GM23338 (cell line): ENCODE results near the gene GAS6. TPM values are rescaled to one million over a fixed set of nuclear protein-coding genes. Genes with fewer than 3 reads are reported as not detected.
A peak's percentile ranks its signal among the peaks of the same experiment; 100 is the strongest.

ENCODE experiments used
- ATAC-seq: fragments of 200-7000 bp; cut with Tn5 transposase; 3 replicates; pipeline ENCODE4 v1.9.1; 2020
- DNase-seq: peaks from one replicate; pipeline ENCODE4 v3.0.0-alpha.2; 2015; ENCODE audit warnings: low spot score
- H2AFZ ChIP-seq: fragments of 200-600 bp; sonication (generic); 2 replicates; pipeline ENCODE4 v1.8.0; 2016; ENCODE audit warnings: antibody characterized with exemption, mild to moderate bottlenecking, moderate library complexity
- H3F3A ChIP-seq: fragments of 200-600 bp; sonication (generic); replicated peaks from 2 replicates; pipeline ENCODE4 v1.8.0; 2017; ENCODE audit warnings: antibody characterized with exemption, mixed run types, low read depth
- H3K27ac ChIP-seq: fragments of 200-600 bp; sonication (generic); 2 replicates; pipeline ENCODE4 v1.6.1; 2016; ENCODE audit warnings: low read depth
- H3K27me3 ChIP-seq: fragments of 200-600 bp; sonication (generic); 2 replicates; pipeline ENCODE4 v1.8.0; 2016; ENCODE audit warnings: mild to moderate bottlenecking, mixed run types, moderate library complexity; ENCODE audit not compliant: insufficient read depth
- H3K36me3 ChIP-seq: fragments of 200-600 bp; sonication (generic); 2 replicates; pipeline ENCODE4 v1.8.0; 2016; ENCODE audit warnings: mild to moderate bottlenecking; ENCODE audit not compliant: insufficient read depth
- H3K4me1 ChIP-seq: fragments of 200-600 bp; sonication (generic); 2 replicates; pipeline ENCODE4 v1.8.0; 2016; ENCODE audit warnings: mild to moderate bottlenecking, moderate library complexity; ENCODE audit not compliant: insufficient read depth
- H3K4me2 ChIP-seq: fragments of 200-600 bp; sonication (generic); 2 replicates; pipeline ENCODE4 v1.7.1; 2017; ENCODE audit warnings: mixed run types
- H3K4me3 ChIP-seq: fragments of 200-600 bp; sonication (generic); 2 replicates; pipeline ENCODE4 v1.6.1; 2016; ENCODE audit warnings: mixed run types
- H3K79me2 ChIP-seq: fragments of 200-600 bp; sonication (generic); replicated peaks from 2 replicates; pipeline ENCODE4 v1.8.0; 2017; ENCODE audit warnings: mild to moderate bottlenecking; ENCODE audit not compliant: insufficient read depth
- H3K9me2 ChIP-seq: fragments of 200-600 bp; sonication (generic); 2 replicates; pipeline ENCODE4 v1.8.0; 2017; ENCODE audit not compliant: insufficient read depth
- H4K20me1 ChIP-seq: fragments of 200-600 bp; sonication (generic); replicated peaks from 2 replicates; pipeline ENCODE4 v1.8.0; 2017; ENCODE audit warnings: mild to moderate bottlenecking; ENCODE audit not compliant: insufficient read depth
- H3K27ac Mint-ChIP-seq: 2 replicates; pipeline ENCODE4 v1.8.0; 2020; ENCODE audit warnings: inconsistent platforms, mild to moderate bottlenecking, moderate library complexity, mixed read lengths
- H3K27me3 Mint-ChIP-seq: 3 replicates; pipeline ENCODE4 v1.8.0; 2022; ENCODE audit warnings: low read depth, mild to moderate bottlenecking, moderate library complexity, mixed read lengths, inconsistent platforms; ENCODE audit not compliant: insufficient read depth, poor library complexity
- H3K36me3 Mint-ChIP-seq: 3 replicates; pipeline ENCODE4 v1.8.0; 2021; ENCODE audit warnings: low read depth, mild to moderate bottlenecking, inconsistent platforms, moderate library complexity, mixed read lengths
- H3K4me1 Mint-ChIP-seq: 3 replicates; pipeline ENCODE4 v1.8.0; 2020; ENCODE audit warnings: mild to moderate bottlenecking, inconsistent platforms, mixed read lengths
- H3K4me3 Mint-ChIP-seq: 3 replicates; pipeline ENCODE4 v1.8.0; 2021; ENCODE audit warnings: moderate library complexity, mild to moderate bottlenecking, inconsistent platforms, mixed read lengths
- H3K9me3 Mint-ChIP-seq: 3 replicates; pipeline ENCODE4 v1.8.0; 2020; ENCODE audit warnings: moderate library complexity, mild to moderate bottlenecking, inconsistent platforms, mixed read lengths
- EZH2phosphoT487 ChIP-seq: fragments of 200-600 bp; sonication (generic); IDR thresholded peaks from one replicate; pipeline ENCODE4 v1.8.1; 2018; ENCODE audit warnings: antibody characterized with exemption; ENCODE audit not compliant: unreplicated experiment
- polyA plus RNA-seq: library from polyadenylated mRNA; unstranded; fragments of >200 nt; fragmentation: Nextera tagmentation; extraction: Ambion mirVana; gene quantifications from 2 replicates; pipeline ENCODE4 v1.2.1, GENCODE V29; 2016
- total RNA-seq: library from RNA; depleted of rRNA; stranded (reverse); fragments of >200 nt; shearing (Covaris generic); gene quantifications from 2 replicates; pipeline ENCODE4 v1.2.3, GENCODE V29; 2014
- TF ChIP-seq, protein P1 (sequence below): IDR thresholded peaks from one replicate; pipeline ENCODE4 v1.6.1; 2018; ENCODE audit warnings: antibody characterized with exemption; ENCODE audit not compliant: unreplicated experiment
- TF ChIP-seq, protein P2 (sequence below), 2 experiments: fragments of 200-600 bp in 1 of 2; sonication (generic) in 1 of 2; conservative IDR thresholded peaks; 2 replicates each; pipeline versions ENCODE4 v1.5.1 to v1.6.1; 2016 to 2017; ENCODE audit warnings: antibody characterized with exemption in 2 of 2, low read depth in 2 of 2, mild to moderate bottlenecking in 2 of 2, moderate library complexity in 1 of 2
- TF ChIP-seq, protein P3 (sequence below): fragments of 250-450 bp; sonication (Bioruptor Pico); IDR thresholded peaks from 2 replicates; pipeline ENCODE4 v1.5.0; 2020; ENCODE audit warnings: mild to moderate bottlenecking, moderate library complexity

The GAS6 gene
- total and polyA plus RNA-seq, 2 experiments from 2014 or later: 7.9 to 21.2 TPM

DNA sequence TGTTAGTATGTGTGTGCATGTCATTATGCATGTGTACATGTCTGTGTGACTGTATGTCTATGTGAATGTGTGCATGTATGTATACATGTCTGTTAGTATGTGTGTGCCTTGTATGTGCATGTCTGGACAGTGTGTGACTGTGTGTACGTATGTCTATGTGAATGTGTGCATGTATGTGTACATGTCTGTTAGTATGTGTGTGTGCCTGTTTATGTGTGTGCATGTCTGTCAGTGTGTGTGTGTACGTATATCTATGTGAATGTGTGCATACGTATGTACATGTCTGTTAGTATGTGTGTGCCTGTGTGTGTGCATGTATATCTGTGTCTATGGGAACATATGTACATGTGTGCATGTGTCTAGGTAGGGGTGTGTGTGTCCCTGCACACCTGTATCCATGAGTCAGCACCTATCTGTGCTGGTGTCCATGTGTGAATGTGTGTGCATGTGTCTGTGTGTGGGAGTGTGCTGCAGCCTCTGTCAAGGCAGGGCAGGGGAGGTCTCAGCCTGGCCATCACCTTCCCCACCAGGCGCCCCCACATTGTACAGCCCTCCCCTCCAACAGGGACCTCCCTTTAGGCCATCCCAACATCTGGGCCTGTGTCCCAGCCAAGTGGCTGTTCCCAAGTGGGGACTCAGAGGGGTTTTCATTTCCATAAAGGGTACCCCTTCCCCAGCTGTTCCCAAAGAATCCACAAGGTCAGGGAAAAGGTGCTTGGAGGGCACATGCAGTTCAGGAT, 4.4 kb downstream of the GAS6 start (continued):
- TF ChIP-seq, protein P1, sequence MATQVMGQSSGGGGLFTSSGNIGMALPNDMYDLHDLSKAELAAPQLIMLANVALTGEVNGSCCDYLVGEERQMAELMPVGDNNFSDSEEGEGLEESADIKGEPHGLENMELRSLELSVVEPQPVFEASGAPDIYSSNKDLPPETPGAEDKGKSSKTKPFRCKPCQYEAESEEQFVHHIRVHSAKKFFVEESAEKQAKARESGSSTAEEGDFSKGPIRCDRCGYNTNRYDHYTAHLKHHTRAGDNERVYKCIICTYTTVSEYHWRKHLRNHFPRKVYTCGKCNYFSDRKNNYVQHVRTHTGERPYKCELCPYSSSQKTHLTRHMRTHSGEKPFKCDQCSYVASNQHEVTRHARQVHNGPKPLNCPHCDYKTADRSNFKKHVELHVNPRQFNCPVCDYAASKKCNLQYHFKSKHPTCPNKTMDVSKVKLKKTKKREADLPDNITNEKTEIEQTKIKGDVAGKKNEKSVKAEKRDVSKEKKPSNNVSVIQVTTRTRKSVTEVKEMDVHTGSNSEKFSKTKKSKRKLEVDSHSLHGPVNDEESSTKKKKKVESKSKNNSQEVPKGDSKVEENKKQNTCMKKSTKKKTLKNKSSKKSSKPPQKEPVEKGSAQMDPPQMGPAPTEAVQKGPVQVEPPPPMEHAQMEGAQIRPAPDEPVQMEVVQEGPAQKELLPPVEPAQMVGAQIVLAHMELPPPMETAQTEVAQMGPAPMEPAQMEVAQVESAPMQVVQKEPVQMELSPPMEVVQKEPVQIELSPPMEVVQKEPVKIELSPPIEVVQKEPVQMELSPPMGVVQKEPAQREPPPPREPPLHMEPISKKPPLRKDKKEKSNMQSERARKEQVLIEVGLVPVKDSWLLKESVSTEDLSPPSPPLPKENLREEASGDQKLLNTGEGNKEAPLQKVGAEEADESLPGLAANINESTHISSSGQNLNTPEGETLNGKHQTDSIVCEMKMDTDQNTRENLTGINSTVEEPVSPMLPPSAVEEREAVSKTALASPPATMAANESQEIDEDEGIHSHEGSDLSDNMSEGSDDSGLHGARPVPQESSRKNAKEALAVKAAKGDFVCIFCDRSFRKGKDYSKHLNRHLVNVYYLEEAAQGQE: no peak
- TF ChIP-seq EZH2phosphoT487: no peak
- TF ChIP-seq, protein P2, sequence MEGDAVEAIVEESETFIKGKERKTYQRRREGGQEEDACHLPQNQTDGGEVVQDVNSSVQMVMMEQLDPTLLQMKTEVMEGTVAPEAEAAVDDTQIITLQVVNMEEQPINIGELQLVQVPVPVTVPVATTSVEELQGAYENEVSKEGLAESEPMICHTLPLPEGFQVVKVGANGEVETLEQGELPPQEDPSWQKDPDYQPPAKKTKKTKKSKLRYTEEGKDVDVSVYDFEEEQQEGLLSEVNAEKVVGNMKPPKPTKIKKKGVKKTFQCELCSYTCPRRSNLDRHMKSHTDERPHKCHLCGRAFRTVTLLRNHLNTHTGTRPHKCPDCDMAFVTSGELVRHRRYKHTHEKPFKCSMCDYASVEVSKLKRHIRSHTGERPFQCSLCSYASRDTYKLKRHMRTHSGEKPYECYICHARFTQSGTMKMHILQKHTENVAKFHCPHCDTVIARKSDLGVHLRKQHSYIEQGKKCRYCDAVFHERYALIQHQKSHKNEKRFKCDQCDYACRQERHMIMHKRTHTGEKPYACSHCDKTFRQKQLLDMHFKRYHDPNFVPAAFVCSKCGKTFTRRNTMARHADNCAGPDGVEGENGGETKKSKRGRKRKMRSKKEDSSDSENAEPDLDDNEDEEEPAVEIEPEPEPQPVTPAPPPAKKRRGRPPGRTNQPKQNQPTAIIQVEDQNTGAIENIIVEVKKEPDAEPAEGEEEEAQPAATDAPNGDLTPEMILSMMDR (conservative IDR thresholded peaks at IDR 0.05; ENCODE audit: low read depth in 2 of 2): no peak

DNA sequence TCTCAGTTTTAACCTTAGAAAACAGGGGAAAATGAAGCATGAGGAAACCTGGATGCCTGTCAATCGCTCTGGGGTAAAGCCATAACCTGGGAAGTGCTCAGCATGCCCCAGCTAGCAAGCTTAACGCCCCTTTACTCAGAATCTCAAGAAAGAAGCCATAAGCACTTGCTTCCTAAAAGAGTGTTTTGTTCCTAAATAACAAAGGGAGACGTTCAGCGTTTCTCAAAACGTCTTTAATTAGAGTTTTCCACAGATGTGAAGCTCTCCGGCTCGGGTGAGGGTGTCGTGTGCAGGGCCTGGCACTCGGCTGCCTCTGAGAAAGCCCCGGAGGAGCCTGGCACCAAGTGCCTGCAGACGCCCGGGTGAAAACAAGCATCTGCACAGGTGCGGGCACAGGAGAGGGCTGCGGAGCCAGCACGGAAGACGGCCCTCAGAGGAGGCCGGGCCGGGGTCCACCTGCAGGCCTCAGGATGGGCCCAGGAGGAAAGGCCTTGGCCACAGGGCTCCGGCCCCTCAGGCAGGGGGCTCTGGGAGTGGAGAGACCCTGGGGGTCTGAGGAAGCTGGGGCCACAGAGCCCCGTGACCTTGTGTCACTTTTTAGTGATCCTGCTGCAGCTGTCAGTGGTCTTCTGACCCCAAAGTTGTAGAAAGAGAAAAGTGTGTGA, 6.2 kb downstream of the GAS6 start:
- no peaks in the 10 kb centered on the region for H4K20me1 ChIP-seq
- Mint-ChIP-seq H3K4me3 (no peak overlapping the region), H3K27me3 (peaks cover 37% of the 10 kb centered on the region), H3K9me3 (no peaks in the 10 kb centered on the region; the same call in 2 of the 3 replicates), H3K27ac (peak overlapping the region; percentile 85), H3K4me1 (peaks cover 74% of the 10 kb centered on the region), H3K36me3 (peaks cover 7% of the 10 kb centered on the region)
- peaks cover 4% of the 10 kb centered on the region for H3K27me3 ChIP-seq
- H3K27ac ChIP-seq: peak overlapping the region; percentile 63; the same call in 1 of the 2 replicates
- TF ChIP-seq, protein P3, sequence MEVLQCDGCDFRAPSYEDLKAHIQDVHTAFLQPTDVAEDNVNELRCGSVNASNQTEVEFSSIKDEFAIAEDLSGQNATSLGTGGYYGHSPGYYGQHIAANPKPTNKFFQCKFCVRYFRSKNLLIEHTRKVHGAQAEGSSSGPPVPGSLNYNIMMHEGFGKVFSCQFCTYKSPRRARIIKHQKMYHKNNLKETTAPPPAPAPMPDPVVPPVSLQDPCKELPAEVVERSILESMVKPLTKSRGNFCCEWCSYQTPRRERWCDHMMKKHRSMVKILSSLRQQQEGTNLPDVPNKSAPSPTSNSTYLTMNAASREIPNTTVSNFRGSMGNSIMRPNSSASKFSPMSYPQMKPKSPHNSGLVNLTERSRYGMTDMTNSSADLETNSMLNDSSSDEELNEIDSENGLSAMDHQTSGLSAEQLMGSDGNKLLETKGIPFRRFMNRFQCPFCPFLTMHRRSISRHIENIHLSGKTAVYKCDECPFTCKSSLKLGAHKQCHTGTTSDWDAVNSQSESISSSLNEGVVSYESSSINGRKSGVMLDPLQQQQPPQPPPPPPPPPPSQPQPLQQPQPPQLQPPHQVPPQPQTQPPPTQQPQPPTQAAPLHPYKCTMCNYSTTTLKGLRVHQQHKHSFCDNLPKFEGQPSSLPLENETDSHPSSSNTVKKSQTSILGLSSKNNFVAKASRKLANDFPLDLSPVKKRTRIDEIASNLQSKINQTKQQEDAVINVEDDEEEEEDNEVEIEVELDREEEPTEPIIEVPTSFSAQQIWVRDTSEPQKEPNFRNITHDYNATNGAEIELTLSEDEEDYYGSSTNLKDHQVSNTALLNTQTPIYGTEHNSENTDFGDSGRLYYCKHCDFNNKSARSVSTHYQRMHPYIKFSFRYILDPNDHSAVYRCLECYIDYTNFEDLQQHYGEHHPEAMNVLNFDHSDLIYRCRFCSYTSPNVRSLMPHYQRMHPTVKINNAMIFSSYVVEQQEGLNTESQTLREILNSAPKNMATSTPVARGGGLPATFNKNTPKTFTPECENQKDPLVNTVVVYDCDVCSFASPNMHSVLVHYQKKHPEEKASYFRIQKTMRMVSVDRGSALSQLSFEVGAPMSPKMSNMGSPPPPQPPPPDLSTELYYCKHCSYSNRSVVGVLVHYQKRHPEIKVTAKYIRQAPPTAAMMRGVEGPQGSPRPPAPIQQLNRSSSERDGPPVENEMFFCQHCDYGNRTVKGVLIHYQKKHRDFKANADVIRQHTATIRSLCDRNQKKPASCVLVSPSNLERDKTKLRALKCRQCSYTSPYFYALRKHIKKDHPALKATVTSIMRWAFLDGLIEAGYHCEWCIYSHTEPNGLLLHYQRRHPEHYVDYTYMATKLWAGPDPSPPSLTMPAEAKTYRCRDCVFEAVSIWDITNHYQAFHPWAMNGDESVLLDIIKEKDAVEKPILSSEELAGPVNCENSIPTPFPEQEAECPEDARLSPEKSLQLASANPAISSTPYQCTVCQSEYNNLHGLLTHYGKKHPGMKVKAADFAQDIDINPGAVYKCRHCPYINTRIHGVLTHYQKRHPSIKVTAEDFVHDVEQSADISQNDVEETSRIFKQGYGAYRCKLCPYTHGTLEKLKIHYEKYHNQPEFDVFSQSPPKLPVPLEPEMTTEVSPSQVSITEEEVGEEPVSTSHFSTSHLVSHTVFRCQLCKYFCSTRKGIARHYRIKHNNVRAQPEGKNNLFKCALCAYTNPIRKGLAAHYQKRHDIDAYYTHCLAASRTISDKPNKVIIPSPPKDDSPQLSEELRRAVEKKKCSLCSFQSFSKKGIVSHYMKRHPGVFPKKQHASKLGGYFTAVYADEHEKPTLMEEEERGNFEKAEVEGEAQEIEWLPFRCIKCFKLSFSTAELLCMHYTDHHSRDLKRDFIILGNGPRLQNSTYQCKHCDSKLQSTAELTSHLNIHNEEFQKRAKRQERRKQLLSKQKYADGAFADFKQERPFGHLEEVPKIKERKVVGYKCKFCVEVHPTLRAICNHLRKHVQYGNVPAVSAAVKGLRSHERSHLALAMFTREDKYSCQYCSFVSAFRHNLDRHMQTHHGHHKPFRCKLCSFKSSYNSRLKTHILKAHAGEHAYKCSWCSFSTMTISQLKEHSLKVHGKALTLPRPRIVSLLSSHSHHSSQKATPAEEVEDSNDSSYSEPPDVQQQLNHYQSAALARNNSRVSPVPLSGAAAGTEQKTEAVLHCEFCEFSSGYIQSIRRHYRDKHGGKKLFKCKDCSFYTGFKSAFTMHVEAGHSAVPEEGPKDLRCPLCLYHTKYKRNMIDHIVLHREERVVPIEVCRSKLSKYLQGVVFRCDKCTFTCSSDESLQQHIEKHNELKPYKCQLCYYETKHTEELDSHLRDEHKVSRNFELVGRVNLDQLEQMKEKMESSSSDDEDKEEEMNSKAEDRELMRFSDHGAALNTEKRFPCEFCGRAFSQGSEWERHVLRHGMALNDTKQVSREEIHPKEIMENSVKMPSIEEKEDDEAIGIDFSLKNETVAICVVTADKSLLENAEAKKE (CRISPR knock-in tag): no peak
- no peak overlapping the region for H2AFZ ChIP-seq
- no peaks in the 10 kb centered on the region; the same call in 1 of the 2 replicates for H3K9me2 ChIP-seq
- peaks cover 31% of the 10 kb centered on the region for H3K4me1 ChIP-seq
- peaks cover 32% of the 10 kb centered on the region for H3F3A ChIP-seq
- H3K79me2 ChIP-seq: peaks cover 28% of the 10 kb centered on the region; the same call in 1 of the 2 replicates
- no peaks in the 10 kb centered on the region for H3K36me3 ChIP-seq
- ATAC-seq (no peak), DNase-seq (no peak)
- no peak overlapping the region for H3K4me3 ChIP-seq
- H3K4me2 ChIP-seq: no peak overlapping the region
